IPS-NIHi7 (cell line): ENCODE data around the gene CDK12.

Experiments
- DNase-seq: peaks from one replicate; pipeline ENCODE4 v3.0.0; 2012; ENCODE audit warnings: mixed read lengths; ENCODE audit errors: extremely low spot score

Gene CDK12

DNA sequence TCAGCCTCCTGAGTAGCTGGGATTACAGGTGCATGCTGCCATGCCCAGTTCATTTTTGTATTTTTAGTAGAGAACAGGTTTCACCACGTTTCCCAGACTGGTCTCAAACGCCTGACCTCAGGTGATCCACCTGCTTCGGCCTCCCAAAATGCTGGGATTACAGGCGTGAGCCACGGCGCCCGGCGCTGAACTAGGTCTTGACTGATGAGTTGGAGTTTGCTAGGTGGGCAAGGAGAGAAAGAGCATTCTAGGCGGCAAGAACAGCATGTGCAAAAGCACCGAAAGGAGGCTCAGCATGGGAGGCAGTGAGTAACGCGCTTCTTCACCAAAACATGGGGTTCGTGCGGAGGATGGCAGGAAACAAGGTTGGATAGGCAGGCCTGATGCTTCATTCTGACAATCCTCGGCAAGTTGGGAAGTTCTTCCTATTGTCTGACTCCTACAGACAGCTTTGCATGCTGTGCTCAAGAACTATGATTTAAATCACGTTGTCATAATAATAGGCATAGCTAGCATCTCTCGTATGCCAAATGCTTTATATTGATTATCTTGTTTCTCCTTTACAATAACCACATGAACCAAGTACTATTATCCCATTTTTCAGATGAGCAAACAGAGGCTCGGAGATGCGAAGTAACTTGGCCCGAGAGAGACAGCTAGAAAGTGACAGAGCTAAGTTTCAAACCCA is 119.9 kb downstream of the CDK12 start:
- DNase-seq, result no peak

GRCh38 chr17:39581759-39582085 is 120.4 kb downstream of the CDK12 start:
- no peak for DNase-seq

- DNase-seq, result no peak
Measured at GRCh38 chr17:39582658-39583057, 121.4 kb downstream of the CDK12 start.
